Endometrium (tissue), 2 donors: ENCODE measurements around the gene TSTD2.

Source experiments
- FAIRE-seq: peaks from 2 replicates; lab custom pipeline; 2012; peaks lifted over from hg19 to GRCh38; lab: Jason Lieb, UNC
- donor health status: control.
- donor health status: control.

The TSTD2 gene

DNA sequence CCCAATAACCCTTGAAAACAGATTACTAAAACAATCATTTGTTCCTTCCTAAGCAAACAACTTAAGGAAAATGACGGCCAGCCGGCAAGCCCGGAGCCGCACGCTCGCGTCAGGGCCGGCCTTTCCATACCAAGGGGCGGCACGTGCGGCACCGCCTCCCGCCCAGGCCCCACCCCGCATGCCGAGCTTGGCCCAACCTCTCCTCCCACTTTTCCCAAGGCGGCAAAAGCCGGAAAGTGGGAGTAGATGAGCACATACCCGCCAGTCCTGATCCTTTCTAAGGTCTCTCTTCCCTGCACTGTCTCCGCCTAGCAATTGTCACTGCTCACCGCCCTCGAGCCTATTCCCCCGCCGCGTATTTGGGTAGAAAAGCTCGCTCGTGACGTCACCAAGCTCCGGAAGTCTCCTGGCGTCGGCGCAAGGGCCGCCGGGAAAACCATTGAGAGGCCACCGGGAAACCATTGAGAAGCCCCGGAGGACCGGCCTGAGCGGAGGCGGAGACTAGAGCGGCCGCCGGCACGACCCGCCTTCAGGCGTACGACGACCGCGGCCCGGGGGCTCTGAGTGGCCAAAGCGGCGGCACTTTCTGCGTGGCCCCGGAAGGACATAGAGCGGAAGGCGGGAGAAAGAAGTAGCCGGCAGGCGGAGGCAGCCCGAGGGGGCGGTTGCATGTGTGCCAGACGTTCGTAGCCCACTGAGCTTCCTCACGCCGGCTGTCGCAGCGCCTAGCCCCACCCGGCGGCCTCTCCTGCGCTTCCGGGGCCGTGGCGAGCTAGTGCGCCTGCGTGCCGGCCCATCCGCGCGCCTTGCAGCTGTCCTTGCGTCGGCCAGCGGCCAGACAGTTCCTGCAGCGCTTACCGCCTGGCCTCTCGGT is at the start of gene TSTD2, which contains the start of gene NCBP1:
TSS of gene TSTD2 (minus strand) at position 384 of the 874 bp plus-strand sequence. CDS start 5,806 bp downstream, outside the sequence.
TSS of gene NCBP1 (plus strand) at position 837 of the 874 bp plus-strand sequence. CDS start 61 bp downstream, outside the sequence.
- FAIRE-seq = peak; percentile 96

DNA sequence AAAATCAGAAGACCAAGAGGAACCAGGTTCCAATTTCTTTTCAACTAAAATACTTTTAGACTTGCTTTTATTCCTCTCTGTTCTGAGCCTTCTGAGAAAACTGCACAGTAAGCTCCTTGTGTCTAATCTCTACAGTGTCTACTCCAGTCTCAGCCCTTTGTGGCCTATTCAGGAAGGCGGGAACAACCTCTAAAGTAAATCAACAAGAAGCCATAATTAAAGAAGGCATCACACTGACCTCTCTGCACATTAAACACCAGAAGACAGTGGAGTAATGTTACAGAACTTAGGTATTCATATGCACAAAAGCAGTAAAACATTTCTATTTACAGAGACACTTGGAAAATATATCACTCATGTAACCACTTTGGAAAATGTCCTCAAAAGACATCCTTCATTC is 49.1 kb upstream of the TSTD2 start:
- FAIRE-seq = no peak

DNA sequence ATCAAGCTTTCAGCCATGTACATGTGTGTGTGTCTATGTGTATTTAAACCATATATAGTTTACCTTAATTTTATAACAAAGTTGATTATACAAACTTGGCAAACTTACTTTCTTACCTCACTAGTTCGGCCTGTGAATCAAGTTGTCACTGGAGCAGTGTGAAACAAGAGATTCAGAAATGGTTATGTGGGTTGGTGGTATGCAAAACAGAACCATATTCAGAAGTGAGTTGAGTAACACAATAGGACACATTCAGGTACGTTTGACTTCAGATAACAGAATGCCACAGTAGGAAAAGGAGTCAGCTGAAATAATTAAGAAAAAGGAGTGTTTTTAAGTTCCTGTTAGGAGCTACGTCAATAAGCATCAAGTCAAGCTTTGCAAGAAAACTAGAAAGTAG is 42.5 kb upstream of the TSTD2 start:
- no peak for FAIRE-seq

- no peak for FAIRE-seq
Observed at GRCh38 chr9:97673922-97674321, 40.8 kb upstream of the TSTD2 start.

DNA sequence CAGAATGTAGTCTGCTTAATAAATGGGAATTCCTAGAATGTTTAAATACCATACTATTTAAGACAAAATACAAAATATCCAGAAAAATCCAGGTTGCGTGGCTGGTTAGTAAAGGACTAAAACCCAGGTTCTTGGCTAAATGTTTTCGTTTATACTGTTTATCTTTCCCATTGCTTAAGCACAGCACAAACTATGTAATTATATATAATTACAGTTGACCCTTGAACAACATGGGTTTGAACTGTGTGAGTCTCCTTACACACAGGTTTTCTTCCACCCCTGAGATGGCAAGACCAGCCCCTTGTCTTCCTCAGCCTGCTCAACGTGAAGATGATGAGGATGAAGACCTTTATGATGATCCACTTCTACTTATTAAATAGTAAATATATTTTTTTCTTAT is 39.2 kb upstream of the TSTD2 start:
- FAIRE-seq = no peak

DNA sequence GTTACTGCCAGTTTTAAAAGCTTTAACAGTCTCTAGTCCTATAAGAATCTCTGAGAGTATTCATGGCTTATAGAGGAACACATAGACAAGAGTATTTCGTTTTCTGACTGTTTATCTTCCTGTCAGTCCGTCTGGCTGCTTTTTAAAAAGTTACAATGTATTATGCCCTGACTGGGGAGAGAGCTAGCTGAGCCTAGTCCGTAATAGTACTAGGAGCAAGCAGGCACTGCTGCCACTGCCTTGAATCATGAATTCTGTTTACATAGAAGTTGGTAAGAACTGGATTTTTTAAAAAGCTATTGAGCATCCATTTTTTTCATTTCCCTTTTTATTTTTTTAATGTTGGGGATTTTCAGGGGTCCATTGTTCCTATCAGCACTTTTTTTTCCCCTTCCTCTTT is 37.4 kb upstream of the TSTD2 start:
- FAIRE-seq = no peak

DNA sequence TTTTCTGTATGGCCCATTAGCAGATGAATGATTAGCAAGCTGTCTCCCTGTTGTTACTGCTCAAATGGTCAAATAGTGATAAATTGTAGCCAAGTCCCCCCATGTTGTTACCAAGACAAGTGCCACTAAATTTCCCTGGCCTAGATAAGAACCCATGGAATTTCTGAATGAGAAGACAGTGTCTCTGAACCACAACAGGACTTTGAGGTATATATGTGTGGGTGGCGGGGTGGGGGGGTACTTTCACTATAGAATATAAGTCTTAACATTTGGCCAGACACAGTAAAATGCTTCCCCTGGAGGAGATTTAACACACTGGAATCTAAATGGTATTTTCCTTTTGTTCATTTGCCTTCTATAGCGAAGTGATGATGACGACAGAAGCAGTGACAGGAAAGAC is 35.3 kb upstream of the TSTD2 start:
- no peak for FAIRE-seq

- FAIRE-seq = no peak
Observed at GRCh38 chr9:97666907-97667686, 33.9 kb upstream of the TSTD2 start.

DNA sequence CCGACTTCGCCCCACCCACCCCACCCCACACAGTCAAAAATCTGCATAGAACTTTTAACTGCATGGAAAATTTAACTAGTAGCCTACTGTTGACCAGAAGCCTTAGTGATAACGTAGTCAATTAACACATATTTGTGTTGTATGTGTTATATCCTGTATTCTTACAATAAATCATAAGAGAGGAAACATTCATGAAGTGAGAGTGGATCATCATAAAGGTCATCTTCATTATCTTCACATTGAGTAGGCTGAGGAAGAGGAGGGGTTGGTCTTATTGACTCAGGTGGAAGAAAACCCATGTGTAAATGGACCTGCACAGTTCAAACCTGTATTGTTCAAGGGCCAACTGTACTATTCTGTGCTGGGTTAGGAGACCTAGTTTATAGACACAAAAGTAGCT is 32.6 kb upstream of the TSTD2 start:
- no peak for FAIRE-seq

GRCh38 chr9:97660847-97661246 is 27.7 kb upstream of the TSTD2 start:
- FAIRE-seq = no peak

GRCh38 chr9:97660340-97660739 is 27.2 kb upstream of the TSTD2 start:
- no peak for FAIRE-seq

DNA sequence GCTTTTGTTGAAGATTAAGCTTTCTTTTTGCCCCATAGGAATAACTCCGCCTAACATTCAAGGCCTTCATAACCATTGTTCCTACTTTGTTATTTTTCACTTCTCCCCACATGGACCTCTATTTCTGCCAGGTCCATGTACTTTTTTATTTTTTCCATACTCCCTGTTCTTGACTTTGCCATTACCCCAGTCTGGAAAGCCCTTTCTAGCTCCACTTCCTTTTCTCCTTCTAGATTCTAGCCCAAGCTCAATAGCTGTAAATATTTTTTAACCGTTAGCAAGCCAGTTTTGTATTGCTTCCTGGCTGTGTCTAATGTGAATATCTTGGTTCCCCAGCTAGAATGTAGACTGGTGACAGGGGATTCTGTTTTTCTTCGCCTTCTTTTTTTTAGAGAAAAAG is 26.6 kb upstream of the TSTD2 start:
- no peak for FAIRE-seq

- no peak for FAIRE-seq
Observed at GRCh38 chr9:97658707-97659106, 25.5 kb upstream of the TSTD2 start.

DNA sequence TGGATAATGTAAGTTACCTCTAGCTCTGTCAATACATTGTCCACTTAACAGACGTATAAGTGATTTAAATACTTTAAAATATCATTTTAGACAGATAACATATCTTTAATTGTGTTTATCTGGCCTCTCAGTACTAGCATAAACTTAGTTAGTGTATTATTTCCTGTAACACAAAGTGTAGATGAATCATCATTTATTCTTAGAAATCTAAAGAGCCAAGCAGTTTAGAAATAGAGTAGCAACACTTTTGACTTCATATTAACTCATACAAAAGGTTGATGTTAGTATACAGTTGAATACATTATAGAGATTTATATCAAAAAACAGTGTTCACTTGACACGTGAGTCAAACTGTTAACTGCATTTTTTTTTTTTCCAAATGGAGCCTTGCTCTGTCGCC is 18.5 kb upstream of the TSTD2 start:
- peak; percentile 18 for FAIRE-seq

- FAIRE-seq = no peak
Observed at GRCh38 chr9:97647996-97648395, 14.8 kb upstream of the TSTD2 start.

DNA sequence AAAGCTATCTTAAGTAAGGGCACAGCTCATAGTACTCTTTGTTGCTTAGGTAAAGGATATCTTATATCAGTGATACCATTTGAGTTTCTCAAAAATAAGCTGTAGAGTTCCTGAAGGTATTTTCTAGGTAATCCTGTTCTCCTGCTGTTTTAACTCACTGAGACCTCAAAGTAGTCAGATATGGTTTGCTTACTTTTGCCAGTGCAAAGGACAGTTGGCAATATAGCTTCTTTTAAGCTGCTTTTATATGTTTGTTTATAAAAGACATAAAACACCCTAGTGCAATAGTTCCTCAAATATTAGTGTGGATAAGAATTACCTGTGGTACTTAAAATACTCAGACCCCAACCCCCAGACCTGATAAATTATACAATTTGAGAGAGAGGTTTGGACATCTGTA is 12.6 kb upstream of the TSTD2 start:
- FAIRE-seq = no peak

DNA sequence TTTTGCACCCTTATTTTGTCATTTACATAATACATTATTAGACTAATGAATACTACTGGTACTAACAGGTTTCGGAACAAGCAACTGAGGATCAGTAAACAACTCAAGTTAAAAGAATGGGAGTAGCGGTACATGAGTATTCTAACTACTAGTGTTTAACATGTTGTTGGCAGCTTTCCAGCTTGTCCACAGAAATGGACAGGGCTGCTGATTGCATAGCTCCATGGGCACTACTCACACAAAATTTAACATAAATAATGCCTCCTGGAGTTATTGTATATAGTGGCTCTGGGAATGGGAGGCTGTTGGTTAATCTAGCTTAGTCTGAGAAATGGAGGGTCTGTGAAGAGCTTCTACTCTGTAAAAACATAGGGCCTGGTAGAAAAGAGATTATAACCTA is 7.2 kb upstream of the TSTD2 start:
- no peak for FAIRE-seq

- no peak for FAIRE-seq
Observed at GRCh38 chr9:97638666-97639065, 5.5 kb upstream of the TSTD2 start.

GRCh38 chr9:97636903-97637302 is 3.7 kb upstream of the TSTD2 start:
- no peak for FAIRE-seq

DNA sequence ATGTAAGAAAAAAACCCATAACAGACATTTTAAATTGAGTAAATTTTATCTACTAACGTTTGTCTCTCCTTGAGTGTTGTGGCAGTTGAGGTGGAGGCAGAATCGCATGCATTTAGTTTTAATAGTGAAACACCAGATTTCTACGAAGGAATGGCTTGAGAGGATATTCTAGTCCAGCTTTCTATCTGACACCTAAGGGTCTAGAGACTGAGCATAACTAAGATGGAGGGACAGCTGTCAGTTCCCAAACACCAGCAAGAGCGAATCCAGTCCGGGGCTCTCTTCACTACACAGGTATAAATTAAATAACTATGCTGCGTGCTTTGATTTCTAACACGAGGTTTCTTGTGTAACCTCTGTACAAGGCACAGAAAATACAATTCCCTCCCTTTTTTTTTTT is 1.9 kb upstream of the TSTD2 start:
- FAIRE-seq = no peak

DNA sequence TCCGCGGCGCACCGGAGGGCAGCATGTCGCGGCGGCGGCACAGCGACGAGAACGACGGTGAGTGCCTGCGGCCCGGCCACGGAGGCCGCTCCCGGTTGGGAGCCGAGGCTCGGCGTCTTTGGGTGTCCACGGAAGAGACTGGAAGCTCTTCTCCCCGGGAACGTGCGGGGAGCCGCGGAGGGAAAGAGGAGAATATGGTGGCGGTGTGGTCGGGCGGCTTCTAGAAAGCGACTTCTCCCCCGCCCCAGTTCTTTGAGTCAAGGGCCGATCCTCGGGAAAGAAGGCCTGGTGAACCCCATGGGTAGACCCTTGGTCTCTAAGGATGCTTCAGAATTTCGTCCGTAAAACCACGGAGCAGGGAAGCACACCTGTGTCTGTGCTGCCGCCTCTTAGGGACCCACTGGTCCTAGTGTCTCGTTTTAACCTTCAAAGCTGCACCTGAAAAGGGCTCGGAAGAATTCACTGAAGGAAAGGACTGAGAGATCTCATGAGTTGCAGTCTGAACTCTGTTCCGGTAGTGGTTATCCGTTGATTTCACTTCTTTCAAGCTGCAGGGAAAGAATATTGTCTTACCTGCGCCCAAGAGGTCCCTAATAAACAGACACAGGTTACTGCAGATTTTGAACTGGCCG is 807 bp upstream of the TSTD2 start:
- FAIRE-seq = no peak

DNA sequence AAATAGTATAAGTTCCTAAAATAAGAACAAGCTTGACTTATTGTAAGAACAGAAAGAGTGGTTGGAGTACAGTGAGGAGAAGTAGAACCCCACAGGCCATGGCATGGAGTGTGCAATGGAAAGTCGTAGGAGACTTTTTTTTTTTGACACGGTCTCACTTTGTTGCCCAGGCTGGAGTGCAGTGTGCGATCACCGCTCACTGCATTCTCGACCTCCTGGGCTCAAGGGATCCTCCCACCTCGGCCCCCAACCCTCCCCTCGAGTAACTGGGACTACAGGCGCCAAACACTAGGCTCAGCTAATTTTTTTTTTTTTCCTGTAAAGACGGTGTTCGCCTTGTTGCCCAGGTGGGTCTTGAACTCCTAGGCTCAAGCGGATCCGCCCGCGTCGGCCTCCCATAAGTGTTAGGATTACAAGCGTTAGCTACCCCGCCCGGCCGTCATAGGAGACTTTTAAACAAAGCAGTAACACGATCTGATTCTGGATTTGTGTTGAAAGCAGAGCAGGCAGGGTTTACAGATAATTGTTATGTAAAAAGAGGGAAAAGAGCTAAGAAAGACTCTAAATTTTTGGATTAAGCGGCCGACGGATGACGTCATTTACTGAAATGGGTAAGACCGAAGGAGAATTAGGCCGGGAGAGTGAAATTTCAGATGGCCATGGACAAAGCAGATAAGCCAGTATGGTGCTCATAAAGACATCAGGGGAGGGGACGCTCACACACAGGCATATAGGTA is 752 bp downstream of the TSTD2 start:
- FAIRE-seq = no peak
